SH-SY5Y (cell line): ENCODE measurements around the gene CFAP57.

Experiments
- GATA2 ChIP-seq: IDR thresholded peaks from 2 replicates; pipeline ENCODE4 v1.6.1; 2011; ENCODE audit warnings: mild to moderate bottlenecking, low read depth, low read length
- GATA3 ChIP-seq: IDR thresholded peaks from 2 replicates; pipeline ENCODE4 v1.6.1; 2011; ENCODE audit warnings: low read depth, mild to moderate bottlenecking, low read length, moderate library complexity

- no peak for TF ChIP-seq GATA2
- no peak for TF ChIP-seq GATA3
Measured at GRCh38 chr1:43299101-43299500, 127.0 kb downstream of the CFAP57 start.
